Sigmoid colon (tissue), 4 donors: ENCODE measurements around the gene NUF2.

ENCODE experiments used
- CTCF ChIP-seq, 4 experiments: fragments of 450-650 bp in 3 of 4; fragments of 200-600 bp in 1 of 4; IDR thresholded peaks; one replicate each; pipeline ENCODE4 v1.5.1; 2016 to 2019; ENCODE audit warnings: antibody characterized with exemption in 4 of 4, mild to moderate bottlenecking in 3 of 4, moderate library complexity in 2 of 4
- POLR2A ChIP-seq, 2 donors: fragments of 450-650 bp; IDR thresholded peaks; one replicate each; pipeline ENCODE4 v1.6.1; 2016; ENCODE audit warnings: antibody characterized with exemption in 2 of 2, mild to moderate bottlenecking in 2 of 2, moderate library complexity in 2 of 2
- POLR2AphosphoS5 ChIP-seq, 4 donors: sonication (generic); formaldehyde crosslinking; IDR thresholded peaks; one replicate each; pipeline ENCODE4 v1.6.1; 2017; ENCODE audit warnings: antibody characterized with exemption in 4 of 4

- TF ChIP-seq CTCF (IDR thresholded peaks at IDR 0.05), result no peak
- no peak for TF ChIP-seq POLR2A (IDR thresholded peaks at IDR 0.05)
- no peak for TF ChIP-seq POLR2AphosphoS5 (IDR thresholded peaks at IDR 0.05)
Measured at GRCh38 chr1:163351912-163352311, 30.2 kb downstream of the NUF2 start.
